GM21723 (cell line): ENCODE data around the gene C1QTNF5.

ENCODE experiments used
- ATAC-seq: cut with Tn5 transposase; IDR thresholded peaks from one replicate; pipeline ENCODE4 v1.9.1; 2021; ENCODE audit warnings: mild to moderate bottlenecking, moderate library complexity; ENCODE audit not compliant: unreplicated experiment

C1QTNF5 gene

DNA sequence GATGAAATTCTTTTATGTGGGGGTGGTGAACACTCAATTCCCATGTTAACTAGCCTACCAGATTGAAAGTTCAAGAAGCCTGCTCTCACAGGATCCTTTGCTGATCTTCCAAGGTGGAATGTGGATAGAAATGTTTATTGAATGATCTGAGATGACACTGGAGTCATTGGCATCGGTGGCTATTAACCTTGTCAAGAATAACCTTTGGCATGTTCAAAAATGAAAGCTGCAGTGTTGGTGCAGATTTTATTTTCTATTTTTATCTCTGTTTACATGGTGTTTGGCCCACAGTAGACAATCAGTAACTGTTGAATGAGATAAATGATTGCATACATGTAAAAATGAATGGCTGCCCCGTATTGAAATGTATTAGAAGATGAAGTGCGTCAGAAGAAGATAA lies 42.7 kb downstream of the C1QTNF5 start:
- no peak for ATAC-seq

GRCh38 chr11:119295178-119295577 lies 45.5 kb downstream of the C1QTNF5 start:
- ATAC-seq = no peak

GRCh38 chr11:119293461-119293860 lies 47.2 kb downstream of the C1QTNF5 start:
- no peak for ATAC-seq

DNA sequence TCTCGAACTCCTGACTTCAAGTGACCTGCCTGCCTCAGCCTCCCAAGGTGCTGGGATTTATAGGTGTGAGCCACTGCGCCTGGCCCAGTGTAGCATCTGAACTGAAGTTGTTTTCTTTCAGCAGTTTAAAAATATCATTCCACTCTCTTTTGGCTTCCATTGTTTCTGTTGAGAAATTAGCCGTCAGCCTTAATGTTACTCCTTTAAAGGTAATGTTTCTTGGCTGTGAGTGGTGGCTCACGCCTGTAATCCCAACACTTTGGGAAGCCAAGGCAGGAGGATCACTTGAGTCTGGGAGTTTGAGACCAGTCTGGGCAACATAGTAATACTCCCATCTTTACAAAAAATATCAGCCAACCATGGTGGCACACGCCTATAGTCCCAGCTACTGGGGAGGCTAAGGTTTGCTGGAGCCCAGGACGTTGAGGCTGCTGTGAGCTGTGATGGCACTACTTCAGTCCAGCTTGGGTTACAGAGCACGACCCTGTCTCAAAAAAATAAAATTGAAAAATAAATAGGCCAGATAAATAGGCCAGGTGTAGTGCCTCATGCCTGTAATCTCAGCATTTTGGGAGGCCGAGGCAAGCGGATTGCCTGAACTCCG lies 49.7 kb downstream of the C1QTNF5 start:
- ATAC-seq = no peak
